Spleen (tissue), 13 donors: Measurements from ENCODE around the gene BNC2. TPM values are rescaled to one million over a fixed set of nuclear protein-coding genes. Genes with fewer than 3 reads are reported as not detected.

Experiments
- DNase-seq: peaks from one replicate; pipeline ENCODE4 v3.0.0-alpha.2; 2020
- H3K27ac ChIP-seq, 8 donors: fragments of 200-600 bp; sonication (generic) in 7 of 8; 1 replicate in 4 of 8; 2 replicates in 4 of 8; pipeline versions ENCODE4 v1.5.0 to v1.8.0; 2016 to 2021; ENCODE audit warnings: inconsistent platforms in 4 of 8, mild to moderate bottlenecking in 4 of 8, moderate library complexity in 1 of 8
- H3K27me3 ChIP-seq, 7 donors: fragments of 200-600 bp; sonication (generic) in 6 of 7; replicated peaks in 1 of 7; 1 replicate in 4 of 7; 2 replicates in 3 of 7; pipeline versions ENCODE4 v1.5.0 to v1.8.0; 2016 to 2021; ENCODE audit warnings: inconsistent platforms in 3 of 7, mild to moderate bottlenecking in 1 of 7
- H3K36me3 ChIP-seq, 6 donors: fragments of 200-600 bp; sonication (generic) in 5 of 6; 1 replicate in 4 of 6; 2 replicates in 2 of 6; pipeline versions ENCODE4 v1.5.0 to v1.8.0; 2016 to 2021; ENCODE audit warnings: inconsistent platforms in 2 of 6
- H3K4me1 ChIP-seq, 6 donors: fragments of 200-600 bp; sonication (generic) in 5 of 6; 1 replicate in 3 of 6; 2 replicates in 3 of 6; pipeline versions ENCODE4 v1.5.0 to v1.8.0; 2016 to 2021; ENCODE audit warnings: inconsistent platforms in 3 of 6
- H3K4me3 ChIP-seq, 8 donors: fragments of 200-600 bp; sonication (generic) in 7 of 8; 1 replicate in 4 of 8; 2 replicates in 4 of 8; pipeline versions ENCODE4 v1.5.0 to v1.8.0; 2016 to 2021; ENCODE audit warnings: inconsistent platforms in 4 of 8, mild to moderate bottlenecking in 4 of 8, moderate library complexity in 2 of 8
- H3K9me3 ChIP-seq, 8 donors: fragments of 200-600 bp; sonication (generic) in 7 of 8; 1 replicate in 4 of 8; 2 replicates in 4 of 8; pipeline versions ENCODE4 v1.5.0 to v1.8.0; 2016 to 2021; ENCODE audit warnings: inconsistent platforms in 4 of 8
- POLR2A ChIP-seq, 3 donors: fragments of 450-650 bp; IDR thresholded peaks; one replicate each; pipeline ENCODE4 v1.5.1; 2017; ENCODE audit warnings: antibody characterized with exemption in 3 of 3, mild to moderate bottlenecking in 1 of 3
- POLR2AphosphoS5 ChIP-seq, 3 donors: sonication (generic); formaldehyde crosslinking; IDR thresholded peaks; one replicate each; pipeline ENCODE4 v1.5.1; 2017; ENCODE audit warnings: antibody characterized with exemption in 3 of 3
- WGBS, 5 donors: extraction: QIAGEN DNeasy Blood & Tissue Kit in 3 of 5; methylation state at CpG; one replicate each; pipeline versions ENCODE4 v1.1.5 to v1.1.7; 2013 to 2018; 5-methylcytosine and 5-hydroxymethylcytosine counted together
- intact Hi-C: fragments of 100-400 bp; cut with DNase I; formaldehyde crosslinking; loops from one replicate; pipeline ENCODE4 v1.15.0; 2023; ENCODE audit warnings: low total_unique reads
- long read RNA-seq, 2 donors: transcript quantifications; one replicate each; lab custom pipeline, GENCODE V29; 2026
- polyA plus RNA-seq, 3 donors: library from polyadenylated mRNA; stranded (reverse); fragments of 200-250 nt; gene quantifications; one replicate each; pipeline ENCODE4 v1.2.1, GENCODE V29; 2013
- total RNA-seq, 7 donors: library from RNA; depleted of rRNA in 3 of 7; stranded (reverse); fragments of >200 nt in 3 of 7; fragmentation: NEBNext Ultra II Directional in 4 of 7; extraction: Animal tissue kit (Norgen Biotek cat#: 25700) in 4 of 7; gene quantifications; one replicate each; pipeline versions ENCODE4 v1.1.0 to v1.2.1, GENCODE V29; 2016 to 2021
- TF ChIP-seq, protein P1 (sequence below), 11 experiments: fragments of 200-600 bp in 7 of 11; fragments of 450-650 bp in 4 of 11; sonication (generic) in 4 of 11; IDR thresholded peaks in 8 of 11; conservative IDR thresholded peaks in 3 of 11; 1 replicate in 7 of 11; 2 replicates in 4 of 11; pipeline versions ENCODE4 v1.4.0 to v1.8.0; 2016 to 2021; ENCODE audit warnings: antibody characterized with exemption in 11 of 11, inconsistent platforms in 4 of 11, mild to moderate bottlenecking in 1 of 11
- donor health status: healthy with polysubstance abuse.
- donor health status: DM: no; HTN: no; CAD: no; lungs with moderate emphysema.
- donor health status: DM: no; HTN: no; CAD: no.
- donor health status: Bipolar disorder and iron deficiency.
- donor health status: healthy.
- donor health status: DM: no; HTN: no; CAD: no.
- donor health status: DM: yes; HTN: yes; CAD: no.

Gene BNC2, protein sequence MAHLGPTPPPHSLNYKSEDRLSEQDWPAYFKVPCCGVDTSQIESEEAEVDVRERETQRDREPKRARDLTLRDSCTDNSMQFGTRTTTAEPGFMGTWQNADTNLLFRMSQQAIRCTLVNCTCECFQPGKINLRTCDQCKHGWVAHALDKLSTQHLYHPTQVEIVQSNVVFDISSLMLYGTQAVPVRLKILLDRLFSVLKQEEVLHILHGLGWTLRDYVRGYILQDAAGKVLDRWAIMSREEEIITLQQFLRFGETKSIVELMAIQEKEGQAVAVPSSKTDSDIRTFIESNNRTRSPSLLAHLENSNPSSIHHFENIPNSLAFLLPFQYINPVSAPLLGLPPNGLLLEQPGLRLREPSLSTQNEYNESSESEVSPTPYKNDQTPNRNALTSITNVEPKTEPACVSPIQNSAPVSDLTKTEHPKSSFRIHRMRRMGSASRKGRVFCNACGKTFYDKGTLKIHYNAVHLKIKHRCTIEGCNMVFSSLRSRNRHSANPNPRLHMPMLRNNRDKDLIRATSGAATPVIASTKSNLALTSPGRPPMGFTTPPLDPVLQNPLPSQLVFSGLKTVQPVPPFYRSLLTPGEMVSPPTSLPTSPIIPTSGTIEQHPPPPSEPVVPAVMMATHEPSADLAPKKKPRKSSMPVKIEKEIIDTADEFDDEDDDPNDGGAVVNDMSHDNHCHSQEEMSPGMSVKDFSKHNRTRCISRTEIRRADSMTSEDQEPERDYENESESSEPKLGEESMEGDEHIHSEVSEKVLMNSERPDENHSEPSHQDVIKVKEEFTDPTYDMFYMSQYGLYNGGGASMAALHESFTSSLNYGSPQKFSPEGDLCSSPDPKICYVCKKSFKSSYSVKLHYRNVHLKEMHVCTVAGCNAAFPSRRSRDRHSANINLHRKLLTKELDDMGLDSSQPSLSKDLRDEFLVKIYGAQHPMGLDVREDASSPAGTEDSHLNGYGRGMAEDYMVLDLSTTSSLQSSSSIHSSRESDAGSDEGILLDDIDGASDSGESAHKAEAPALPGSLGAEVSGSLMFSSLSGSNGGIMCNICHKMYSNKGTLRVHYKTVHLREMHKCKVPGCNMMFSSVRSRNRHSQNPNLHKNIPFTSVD
- total RNA-seq (1 to 10 TPM in 5 of 7 donors, under 1 TPM in 2; 0.34 to 4.3 (median 2.6) TPM), polyA plus RNA-seq (under 1 TPM; 0.07 to 0.58 (median 0.30) TPM)
- long read RNA-seq, donor 1: 0 reads
- long read RNA-seq, donor 2: 0 reads

- intact Hi-C loops: no loop called here
- Histone ChIP-seq H3K27me3 (peaks cover 0 to 56% (median 36%) of the 10 kb centered on the region in 7 donors), H3K9me3 (no peaks in the 10 kb centered on the region), H3K27ac (peak within 1 kb of the TSS in 5 of 8 donors; percentile 6 to 64 (median 38)), H3K4me1 (peaks cover 0 to 37% (median 25%) of the 10 kb centered on the region in 6 donors), H3K4me3 (peak within 1 kb of the TSS; percentile 27 to 69 (median 53)), H3K36me3 (no peaks in the 10 kb centered on the region)
- 2 to 11% (median 2%) methylated on average over 34 to 58 of the region's 58 CpGs for WGBS, 5 donors
- TF ChIP-seq, protein P1, sequence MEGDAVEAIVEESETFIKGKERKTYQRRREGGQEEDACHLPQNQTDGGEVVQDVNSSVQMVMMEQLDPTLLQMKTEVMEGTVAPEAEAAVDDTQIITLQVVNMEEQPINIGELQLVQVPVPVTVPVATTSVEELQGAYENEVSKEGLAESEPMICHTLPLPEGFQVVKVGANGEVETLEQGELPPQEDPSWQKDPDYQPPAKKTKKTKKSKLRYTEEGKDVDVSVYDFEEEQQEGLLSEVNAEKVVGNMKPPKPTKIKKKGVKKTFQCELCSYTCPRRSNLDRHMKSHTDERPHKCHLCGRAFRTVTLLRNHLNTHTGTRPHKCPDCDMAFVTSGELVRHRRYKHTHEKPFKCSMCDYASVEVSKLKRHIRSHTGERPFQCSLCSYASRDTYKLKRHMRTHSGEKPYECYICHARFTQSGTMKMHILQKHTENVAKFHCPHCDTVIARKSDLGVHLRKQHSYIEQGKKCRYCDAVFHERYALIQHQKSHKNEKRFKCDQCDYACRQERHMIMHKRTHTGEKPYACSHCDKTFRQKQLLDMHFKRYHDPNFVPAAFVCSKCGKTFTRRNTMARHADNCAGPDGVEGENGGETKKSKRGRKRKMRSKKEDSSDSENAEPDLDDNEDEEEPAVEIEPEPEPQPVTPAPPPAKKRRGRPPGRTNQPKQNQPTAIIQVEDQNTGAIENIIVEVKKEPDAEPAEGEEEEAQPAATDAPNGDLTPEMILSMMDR (IDR thresholded peaks at IDR 0.05 in 8 of 11, conservative IDR thresholded peaks at IDR 0.05 in 3 of 11): no peak
- TF ChIP-seq POLR2A (IDR thresholded peaks at IDR 0.05) (no peak), POLR2AphosphoS5 (IDR thresholded peaks at IDR 0.05) (no peak)
- DNase-seq: no peak
These were observed at the start of gene BNC2 for GRCh38 chr9:16870596-16871335. Gene BNC2, minus strand, starts transcription at chr9:16870670. Its CDS starts 22 bp downstream, at chr9:16870648.

GRCh38 chr9:16918920-16919319 is 48.5 kb upstream of the BNC2 start:
- H3K27me3 ChIP-seq: no peaks in the 10 kb centered on the region
- intact Hi-C loops: no loop called here
- no peak overlapping the region for H3K4me3 ChIP-seq
- peaks cover 0 to 13% (median 0%) of the 10 kb centered on the region in 8 donors for H3K9me3 ChIP-seq
- no peaks in the 10 kb centered on the region for H3K36me3 ChIP-seq
- 59 to 76% (median 60%) methylated on average over 4 of the region's 4 CpGs for WGBS, 5 donors
- no peak overlapping the region for H3K27ac ChIP-seq
- TF ChIP-seq, protein P1 (IDR thresholded peaks at IDR 0.05 in 8 of 11, conservative IDR thresholded peaks at IDR 0.05 in 3 of 11): no peak
- TF ChIP-seq POLR2AphosphoS5 (IDR thresholded peaks at IDR 0.05) (no peak), POLR2A (IDR thresholded peaks at IDR 0.05) (no peak)
- no peak for DNase-seq
- H3K4me1 ChIP-seq: no peaks in the 10 kb centered on the region

DNA sequence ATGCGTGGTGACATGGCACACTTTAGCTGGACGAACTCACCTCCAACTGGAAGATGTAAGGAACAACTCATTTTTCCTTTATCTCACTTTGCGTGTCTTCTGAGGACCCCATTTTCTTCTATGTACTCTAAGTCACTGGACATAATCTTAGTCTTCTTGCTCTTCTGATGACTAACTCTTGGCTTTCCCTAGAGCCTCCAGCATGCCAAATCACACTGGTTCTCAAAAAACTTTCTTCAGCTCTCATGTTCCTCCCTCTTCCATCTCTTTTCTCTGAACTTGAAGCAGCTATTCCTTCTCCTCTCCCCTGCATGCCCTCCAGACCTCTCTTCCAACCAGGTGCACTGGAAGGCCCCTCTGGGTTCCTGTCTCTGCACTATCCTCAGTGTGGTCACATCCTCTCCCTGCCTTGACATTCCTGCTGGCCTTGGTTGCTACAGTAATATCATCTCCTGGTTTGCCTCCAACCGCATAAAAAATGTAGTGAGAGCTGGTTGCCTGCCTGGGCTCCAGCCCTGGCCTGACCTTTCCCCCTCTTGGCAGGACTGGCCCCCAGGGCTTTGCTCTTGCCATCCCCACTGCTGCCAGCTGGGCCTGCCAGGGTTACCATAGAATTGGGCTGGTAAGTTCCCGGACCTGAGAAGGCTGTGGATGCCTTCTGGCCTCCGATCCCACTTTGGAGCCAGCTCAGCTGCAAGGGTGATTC is 44.8 kb upstream of the BNC2 start:
- Histone ChIP-seq H3K27ac (no peak overlapping the region), H3K27me3 (no peaks in the 10 kb centered on the region), H3K4me1 (no peaks in the 10 kb centered on the region), H3K4me3 (no peak overlapping the region), H3K36me3 (no peaks in the 10 kb centered on the region), H3K9me3 (peaks cover 0 to 13% (median 0%) of the 10 kb centered on the region in 8 donors)
- TF ChIP-seq POLR2AphosphoS5 (IDR thresholded peaks at IDR 0.05) (no peak), POLR2A (IDR thresholded peaks at IDR 0.05) (no peak)
- TF ChIP-seq, protein P1 (IDR thresholded peaks at IDR 0.05 in 8 of 11, conservative IDR thresholded peaks at IDR 0.05 in 3 of 11): no peak
- no peak for DNase-seq
- WGBS, 5 donors: 88 to 99% (median 90%) methylated on average over 6 of the region's 6 CpGs
- intact Hi-C loops: no loop called here
